Hematopoietic multipotent progenitor cell treated with erythropoietin and hydrocortisone succinate and interleukin-3 and kit ligand, for 6 days (in vitro differentiated cells): ENCODE data around the gene NHEJ1.

Experiments
- DNase-seq: peaks from one replicate; pipeline ENCODE4 v3.0.0-alpha.2; 2015

NHEJ1 gene

GRCh38 chr2:219084791-219085190, 75.8 kb downstream of the NHEJ1 start:
- DNase-seq = no peak

GRCh38 chr2:219082332-219082958, 78.2 kb downstream of the NHEJ1 start:
- no peak for DNase-seq

- no peak for DNase-seq
Observed at GRCh38 chr2:219081701-219082331, 78.8 kb downstream of the NHEJ1 start.

GRCh38 chr2:219081096-219081495, 79.5 kb downstream of the NHEJ1 start:
- DNase-seq = no peak

GRCh38 chr2:219079417-219079816, 81.2 kb downstream of the NHEJ1 start:
- no peak for DNase-seq

- no peak for DNase-seq
Observed at GRCh38 chr2:219078951-219079350, 81.7 kb downstream of the NHEJ1 start.

GRCh38 chr2:219078126-219078525, 82.5 kb downstream of the NHEJ1 start:
- peak; percentile 45 for DNase-seq

- no peak for DNase-seq
Observed at GRCh38 chr2:219076253-219076652, 84.4 kb downstream of the NHEJ1 start.

- peak; percentile 86 for DNase-seq
Observed at GRCh38 chr2:219073413-219074129, 87.0 kb downstream of the NHEJ1 start.

GRCh38 chr2:219072741-219073250, 87.8 kb downstream of the NHEJ1 start:
- no peak for DNase-seq

GRCh38 chr2:219071131-219071816, 89.3 kb downstream of the NHEJ1 start:
- DNase-seq = no peak

GRCh38 chr2:219065484-219065883, 95.1 kb downstream of the NHEJ1 start:
- DNase-seq = no peak

GRCh38 chr2:219062081-219062480, 98.5 kb downstream of the NHEJ1 start:
- DNase-seq = no peak

- peak; percentile 47 for DNase-seq
Observed at GRCh38 chr2:219060821-219061791, 99.5 kb downstream of the NHEJ1 start, which contains the start of gene IHH. TSS of gene IHH (minus strand) at chr2:219060921. CDS start at chr2:219060467, 454 bp downstream.

- peak; percentile 30 for DNase-seq
Observed at GRCh38 chr2:219059725-219060682, 100.6 kb downstream of the NHEJ1 start.

GRCh38 chr2:219059375-219059724, 101.3 kb downstream of the NHEJ1 start:
- no peak for DNase-seq

GRCh38 chr2:219058541-219059374, 101.9 kb downstream of the NHEJ1 start:
- no peak for DNase-seq

GRCh38 chr2:219057709-219058540, 102.7 kb downstream of the NHEJ1 start:
- DNase-seq = peak; percentile 86
